ENCODE results near the gene ELAVL2.

The ELAVL2 gene

GRCh38 chr9:23702311-23702922 lies 123.6 kb downstream of the ELAVL2 start:
- no peak for DNase-seq (ENCODE audit: low read depth)
- H3K4me3 ChIP-seq (ENCODE audit: low read depth, low read length), result no peak overlapping the region
- TF ChIP-seq POLR2A (IDR thresholded peaks at IDR 0.05; ENCODE audit: extremely low read depth, insufficient read length) (no peak), CTCF (IDR thresholded peaks at IDR 0.05; ENCODE audit: low read depth, low read length) (no peak), MAX (IDR thresholded peaks at IDR 0.05; ENCODE audit: low read depth, low read length) (no peak), MYC (IDR thresholded peaks at IDR 0.05; ENCODE audit: low read depth, low read length) (no peak)

- TF ChIP-seq MYC (IDR thresholded peaks at IDR 0.05; ENCODE audit: low read depth, low read length), result no peak
- no peak for TF ChIP-seq MAX (IDR thresholded peaks at IDR 0.05; ENCODE audit: low read depth, low read length)
Measured at GRCh38 chr9:23701291-23701690, 124.7 kb downstream of the ELAVL2 start.

GRCh38 chr9:23700359-23700758 lies 125.7 kb downstream of the ELAVL2 start:
- no peak for TF ChIP-seq MAX (IDR thresholded peaks at IDR 0.05; ENCODE audit: low read depth, low read length)
- H3K4me3 ChIP-seq (ENCODE audit: low read depth, low read length), result no peak overlapping the region
- DNase-seq (ENCODE audit: low read depth), result no peak

More at GRCh38 chr9:23701291-23701690, 124.7 kb downstream of the ELAVL2 start:
- DNase-seq (ENCODE audit: low read depth), result no peak
- no peak overlapping the region for H3K4me3 ChIP-seq (ENCODE audit: low read depth, low read length)

GRCh38 chr9:23698161-23698560 lies 127.9 kb downstream of the ELAVL2 start:
- no peak for DNase-seq (ENCODE audit: low read depth)
- TF ChIP-seq MYC (IDR thresholded peaks at IDR 0.05; ENCODE audit: low read depth, low read length) (no peak), CTCF (IDR thresholded peaks at IDR 0.05; ENCODE audit: low read depth, low read length) (no peak), MAX (IDR thresholded peaks at IDR 0.05; ENCODE audit: low read depth, low read length) (no peak), POLR2A (IDR thresholded peaks at IDR 0.05; ENCODE audit: extremely low read depth, insufficient read length) (no peak)

GRCh38 chr9:23695572-23695971 lies 130.5 kb downstream of the ELAVL2 start:
- no peak for DNase-seq (ENCODE audit: low read depth)
- H3K4me3 ChIP-seq (ENCODE audit: low read depth, low read length), result no peak overlapping the region
- TF ChIP-seq POLR2A (IDR thresholded peaks at IDR 0.05; ENCODE audit: extremely low read depth, insufficient read length) (no peak), MYC (IDR thresholded peaks at IDR 0.05; ENCODE audit: low read depth, low read length) (no peak), MAX (IDR thresholded peaks at IDR 0.05; ENCODE audit: low read depth, low read length) (no peak), CTCF (IDR thresholded peaks at IDR 0.05; ENCODE audit: low read depth, low read length) (no peak)

More at GRCh38 chr9:23698161-23698560, 127.9 kb downstream of the ELAVL2 start:
- no peak overlapping the region for H3K4me3 ChIP-seq (ENCODE audit: low read depth, low read length)

GRCh38 chr9:23693374-23693773 lies 132.7 kb downstream of the ELAVL2 start:
- DNase-seq (ENCODE audit: low read depth), result no peak
- no peak for TF ChIP-seq POLR2A (IDR thresholded peaks at IDR 0.05; ENCODE audit: extremely low read depth, insufficient read length)
- no peak for TF ChIP-seq MYC (IDR thresholded peaks at IDR 0.05; ENCODE audit: low read depth, low read length)
- no peak for TF ChIP-seq CTCF (IDR thresholded peaks at IDR 0.05; ENCODE audit: low read depth, low read length)
- TF ChIP-seq MAX (IDR thresholded peaks at IDR 0.05; ENCODE audit: low read depth, low read length), result no peak
- no peak overlapping the region for H3K4me3 ChIP-seq (ENCODE audit: low read depth, low read length)

Measured in NB4 (cell line).